Hepatic stellate cell (primary cell): ENCODE results near the gene TFE3.
"Not testable (repeated sequence)": the region's sequence is repeated elsewhere in the genome, so short reads cannot be mapped to it uniquely, and the experiment has no call there.

Experiments used
- DNase-seq: peaks from one replicate; pipeline ENCODE4 v3.0.0; 2011; ENCODE audit warnings: low spot score

The TFE3 gene

GRCh38 chrX:49000636-49001035, 42.5 kb downstream of the TFE3 start:
- no peak for DNase-seq

GRCh38 chrX:48999030-48999429, 44.1 kb downstream of the TFE3 start:
- DNase-seq = no peak

GRCh38 chrX:48998391-48998790, 44.8 kb downstream of the TFE3 start:
- DNase-seq = no peak

GRCh38 chrX:48997865-48998264, 45.3 kb downstream of the TFE3 start:
- DNase-seq = no peak

- DNase-seq = no peak
Observed at GRCh38 chrX:48997455-48997854, 45.7 kb downstream of the TFE3 start.

GRCh38 chrX:48996969-48997368, 46.2 kb downstream of the TFE3 start:
- no peak for DNase-seq

GRCh38 chrX:48992341-48992740, 50.8 kb downstream of the TFE3 start:
- no peak for DNase-seq

GRCh38 chrX:48989483-48989882, 53.7 kb downstream of the TFE3 start:
- no peak for DNase-seq

GRCh38 chrX:48983896-48984295, 59.3 kb downstream of the TFE3 start:
- DNase-seq = no peak

- no peak for DNase-seq
Observed at GRCh38 chrX:48983081-48983480, 60.1 kb downstream of the TFE3 start.

GRCh38 chrX:48981178-48981577, 62.0 kb downstream of the TFE3 start:
- no peak for DNase-seq

GRCh38 chrX:48980341-48980740, 62.8 kb downstream of the TFE3 start:
- not testable (repeated sequence) for DNase-seq
